Articular chondrocyte of knee joint (primary cell): ENCODE results near the gene TEX50. TPM values are rescaled to one million over a fixed set of nuclear protein-coding genes. Genes with fewer than 3 reads are reported as not detected.

Experiments
- total RNA-seq: library from RNA; depleted of rRNA; stranded (reverse); fragments of >200 nt; gene quantifications from 2 replicates; pipeline ENCODE4 v1.2.3, GENCODE V29; 2012

The TEX50 gene
- total RNA-seq = not detected in 2 replicates

GRCh38 chr1:173635116-173635515, at the start of gene TEX50:
Gene TEX50 (plus strand): TSS chr1:173635338. CDS start chr1:173635522, 184 bp downstream.

DNA sequence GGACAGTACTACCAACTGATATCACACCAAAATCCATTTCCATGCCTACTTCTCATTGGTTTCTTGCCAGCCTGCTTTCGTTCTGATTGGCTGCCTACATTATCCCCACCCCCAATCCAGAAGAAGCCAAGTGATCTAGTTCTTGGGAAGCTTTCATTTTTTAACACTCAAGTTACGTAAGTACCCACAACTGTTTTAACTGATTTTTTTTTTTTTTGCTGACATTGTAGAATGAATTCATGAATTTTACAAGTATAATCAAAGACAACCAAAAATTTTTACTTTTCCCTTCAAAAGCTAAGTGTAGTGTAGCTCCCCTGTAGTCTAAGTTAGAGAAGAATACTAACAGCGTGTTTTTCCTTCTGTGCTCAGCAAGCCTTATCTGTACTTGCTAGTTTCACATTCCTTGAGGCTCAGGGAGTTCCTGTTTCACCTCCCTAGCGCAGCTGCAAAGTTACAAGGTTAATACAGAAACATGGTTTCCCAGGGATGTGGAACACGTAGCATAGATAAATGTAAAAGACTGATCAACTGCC, 32.0 kb upstream of the TEX50 start, which contains the start of gene SLC9C2:
TSS of gene SLC9C2 (minus strand) at position 17 of the 536 bp plus-strand sequence. CDS start 1,296 bp downstream, outside the sequence.

GRCh38 chr1:173669491-173669941, 34.4 kb downstream of the TEX50 start, which contains the start of gene ANKRD45:
Gene ANKRD45 (minus strand): TSS chr1:173669851. CDS start chr1:173659418, 10,433 bp downstream.

Other genes starting within 250 kb of the TEX50 start
- 183 and 189 TPM in 2 replicates for gene PRDX6, start 158.0 kb upstream of the TEX50 start, total RNA-seq
- under 0.01 TPM in 1 of 2 replicates, not detected in the other for gene SLC9C2, start 32.3 kb upstream of the TEX50 start, total RNA-seq
- gene ANKRD45, start 34.5 kb downstream of the TEX50 start, total RNA-seq = 0.65 and 1.8 TPM in 2 replicates
- 32.1 and 34.8 TPM in 2 replicates for gene KLHL20, start 79.6 kb downstream of the TEX50 start, total RNA-seq
- 15.2 and 17.5 TPM in 2 replicates for gene DARS2, start 189.3 kb downstream of the TEX50 start, total RNA-seq
- 16.1 and 22.4 TPM in 2 replicates for gene CENPL, start 189.5 kb downstream of the TEX50 start, total RNA-seq
- gene GAS5, start 232.7 kb downstream of the TEX50 start, total RNA-seq = 385 and 436 TPM in 2 replicates
- 11.0 and 12.5 TPM in 2 replicates for gene ZBTB37, start 233.0 kb downstream of the TEX50 start, total RNA-seq